ACC112 (cell line): Measurements from ENCODE around the gene SLC13A3.
"Not testable (repeated sequence)": the region's sequence is repeated elsewhere in the genome, so short reads cannot be mapped to it uniquely, and the experiment has no call there.

Source experiments
- H2AFZ ChIP-seq: fragments of 200-600 bp; sonication (generic); one replicate; pipeline ENCODE4 v1.6.0; 2017; ENCODE audit warnings: antibody characterized with exemption, low read length; ENCODE audit not compliant: unreplicated experiment
- H3K27ac ChIP-seq: fragments of 200-600 bp; sonication (generic); 2 replicates; pipeline ENCODE4 v1.5.1; 2014; ENCODE audit warnings: low read depth, mild to moderate bottlenecking, antibody characterized with exemption, low read length, moderate library complexity
- H3K27me3 ChIP-seq: fragments of 200-600 bp; sonication (generic); 2 replicates; pipeline ENCODE4 v1.6.1; 2014; ENCODE audit warnings: mild to moderate bottlenecking, antibody characterized with exemption, low read length, moderate library complexity, mixed read lengths; ENCODE audit not compliant: insufficient read depth
- H3K36me3 ChIP-seq: fragments of 200-600 bp; sonication (generic); 2 replicates; pipeline ENCODE4 v1.6.1; 2016; ENCODE audit warnings: mild to moderate bottlenecking, antibody characterized with exemption, low read length, moderate library complexity, mixed read lengths; ENCODE audit not compliant: insufficient read depth
- H3K4me1 ChIP-seq: fragments of 200-600 bp; sonication (generic); one replicate; pipeline ENCODE4 v1.6.1; 2016; ENCODE audit warnings: low read length, mixed read lengths; ENCODE audit not compliant: insufficient read depth, unreplicated experiment, control insufficient read depth
- H3K4me3 ChIP-seq: fragments of 200-600 bp; sonication (generic); 2 replicates; pipeline ENCODE4 v1.5.1; 2014; ENCODE audit warnings: mild to moderate bottlenecking, low read depth, low read length
- H3K79me2 ChIP-seq: fragments of 200-600 bp; sonication (generic); one replicate; pipeline ENCODE4 v1.6.0; 2016; ENCODE audit warnings: low read length; ENCODE audit not compliant: control insufficient read depth, unreplicated experiment, insufficient read depth

SLC13A3 gene

GRCh38 chr20:46678516-46678915 lies 27.3 kb upstream of the SLC13A3 start:
- no peak overlapping the region for H3K27ac ChIP-seq
- H3K4me3 ChIP-seq: no peak overlapping the region
- no peaks in the 10 kb centered on the region for H3K79me2 ChIP-seq
- H2AFZ ChIP-seq: no peak overlapping the region
- no peaks in the 10 kb centered on the region for H3K27me3 ChIP-seq
- H3K4me1 ChIP-seq: no peaks in the 10 kb centered on the region
- H3K36me3 ChIP-seq: no peaks in the 10 kb centered on the region

GRCh38 chr20:46677608-46678007 lies 26.3 kb upstream of the SLC13A3 start:
- Histone ChIP-seq H3K36me3 (no peaks in the 10 kb centered on the region), H3K27me3 (no peaks in the 10 kb centered on the region), H3K4me3 (no peak overlapping the region), H3K79me2 (no peaks in the 10 kb centered on the region), H3K27ac (no peak overlapping the region), H2AFZ (no peak overlapping the region), H3K4me1 (no peaks in the 10 kb centered on the region)

GRCh38 chr20:46676649-46677316 lies 25.5 kb upstream of the SLC13A3 start:
- not testable (repeated sequence) for H3K27me3 ChIP-seq, H3K36me3 ChIP-seq, H3K4me1 ChIP-seq, H3K4me3 ChIP-seq, H3K79me2 ChIP-seq, H2AFZ ChIP-seq, H3K27ac ChIP-seq

- H3K79me2 ChIP-seq: no peaks in the 10 kb centered on the region
- no peak overlapping the region for H3K27ac ChIP-seq
These were observed 23.2 kb upstream of the SLC13A3 start for GRCh38 chr20:46674253-46675083.

GRCh38 chr20:46673394-46674252 lies 22.4 kb upstream of the SLC13A3 start:
- no peak overlapping the region for H3K27ac ChIP-seq
- H3K27me3 ChIP-seq: no peaks in the 10 kb centered on the region; the same call in 1 of the 2 replicates
- H2AFZ ChIP-seq: no peak overlapping the region
- H3K4me1 ChIP-seq: no peaks in the 10 kb centered on the region
- H3K4me3 ChIP-seq: no peak overlapping the region
- no peaks in the 10 kb centered on the region for H3K36me3 ChIP-seq
- H3K79me2 ChIP-seq: no peaks in the 10 kb centered on the region

More at GRCh38 chr20:46674253-46675083, 23.2 kb upstream of the SLC13A3 start:
- H2AFZ ChIP-seq: no peak overlapping the region
- H3K4me3 ChIP-seq: no peak overlapping the region
- H3K36me3 ChIP-seq: no peaks in the 10 kb centered on the region
- H3K27me3 ChIP-seq: no peaks in the 10 kb centered on the region; the same call in 1 of the 2 replicates
- no peaks in the 10 kb centered on the region for H3K4me1 ChIP-seq

- Histone ChIP-seq H3K79me2 (no peaks in the 10 kb centered on the region), H3K36me3 (no peaks in the 10 kb centered on the region), H3K4me3 (no peak overlapping the region), H3K4me1 (no peaks in the 10 kb centered on the region), H3K27me3 (no peaks in the 10 kb centered on the region; the same call in 1 of the 2 replicates), H3K27ac (no peak overlapping the region), H2AFZ (no peak overlapping the region)
These were observed 21.4 kb upstream of the SLC13A3 start for GRCh38 chr20:46672543-46673148.

- Histone ChIP-seq H3K36me3 (no peaks in the 10 kb centered on the region), H3K79me2 (no peaks in the 10 kb centered on the region), H3K27me3 (no peaks in the 10 kb centered on the region; the same call in 1 of the 2 replicates), H2AFZ (no peak overlapping the region), H3K4me3 (no peak overlapping the region), H3K4me1 (no peaks in the 10 kb centered on the region), H3K27ac (no peak overlapping the region)
These were observed 20.7 kb upstream of the SLC13A3 start for GRCh38 chr20:46671866-46672542.

GRCh38 chr20:46670585-46671584 lies 19.6 kb upstream of the SLC13A3 start:
- Histone ChIP-seq H3K27me3 (no peaks in the 10 kb centered on the region; the same call in 1 of the 2 replicates), H2AFZ (no peak overlapping the region), H3K4me1 (no peaks in the 10 kb centered on the region), H3K27ac (no peak overlapping the region), H3K4me3 (no peak overlapping the region), H3K36me3 (no peaks in the 10 kb centered on the region), H3K79me2 (no peaks in the 10 kb centered on the region)

GRCh38 chr20:46670228-46670584 lies 18.9 kb upstream of the SLC13A3 start:
- no peak overlapping the region for H3K27ac ChIP-seq
- H3K36me3 ChIP-seq: no peaks in the 10 kb centered on the region
- H3K27me3 ChIP-seq: no peaks in the 10 kb centered on the region; the same call in 1 of the 2 replicates
- no peaks in the 10 kb centered on the region for H3K4me1 ChIP-seq
- no peak overlapping the region for H2AFZ ChIP-seq
- no peak overlapping the region for H3K4me3 ChIP-seq
- H3K79me2 ChIP-seq: no peaks in the 10 kb centered on the region
